HUES6 (cell line): ENCODE results near the gene HDDC2.

Source experiments
- H3K27ac ChIP-seq: 2 replicates; pipeline ENCODE4 v1.7.0; 2013; ENCODE audit warnings: low read depth, mild to moderate bottlenecking, low read length, inconsistent platforms
- H3K27me3 ChIP-seq: 2 replicates; pipeline ENCODE4 v1.6.1; 2013; ENCODE audit warnings: low read length; ENCODE audit not compliant: control insufficient read depth, insufficient read depth
- H3K36me3 ChIP-seq: 2 replicates; pipeline ENCODE4 v1.6.1; 2013; ENCODE audit warnings: low read length; ENCODE audit not compliant: control insufficient read depth, insufficient read depth
- H3K4me1 ChIP-seq: 2 replicates; pipeline ENCODE4 v1.6.1; 2013; ENCODE audit warnings: low read length; ENCODE audit not compliant: control insufficient read depth, insufficient read depth
- H3K4me3 ChIP-seq: 2 replicates; pipeline ENCODE4 v1.5.1; 2013; ENCODE audit warnings: low read depth, low read length
- H3K9ac ChIP-seq: one replicate; pipeline ENCODE4 v1.6.1; 2013; ENCODE audit warnings: mild to moderate bottlenecking, low read length
- H3K9me3 ChIP-seq: 2 replicates; pipeline ENCODE4 v1.6.1; 2013; ENCODE audit warnings: low read depth, low read length; ENCODE audit not compliant: control insufficient read depth, insufficient read depth

The HDDC2 gene

GRCh38 chr6:125325586-125325985 is 23.8 kb upstream of the HDDC2 start:
- H3K4me1 ChIP-seq: no peaks in the 10 kb centered on the region
- no peaks in the 10 kb centered on the region for H3K9me3 ChIP-seq
- no peaks in the 10 kb centered on the region for H3K27me3 ChIP-seq
- H3K36me3 ChIP-seq: no peaks in the 10 kb centered on the region
- no peak overlapping the region for H3K27ac ChIP-seq
- H3K4me3 ChIP-seq: no peak overlapping the region
- H3K9ac ChIP-seq: no peak overlapping the region

GRCh38 chr6:125323376-125323775 is 21.6 kb upstream of the HDDC2 start:
- Histone ChIP-seq H3K27me3 (no peaks in the 10 kb centered on the region), H3K4me1 (no peaks in the 10 kb centered on the region), H3K27ac (no peak overlapping the region), H3K9me3 (no peaks in the 10 kb centered on the region), H3K9ac (no peak overlapping the region), H3K4me3 (no peak overlapping the region), H3K36me3 (no peaks in the 10 kb centered on the region)

GRCh38 chr6:125316621-125317020 is 14.9 kb upstream of the HDDC2 start:
- Histone ChIP-seq H3K9me3 (no peaks in the 10 kb centered on the region), H3K4me1 (0 out of 2 replicates have a peak, but pooled peaks cover 5% of the 10 kb centered on the region)

GRCh38 chr6:125315548-125315947 is 13.8 kb upstream of the HDDC2 start:
- Histone ChIP-seq H3K27ac (no peak overlapping the region), H3K27me3 (no peaks in the 10 kb centered on the region), H3K36me3 (no peaks in the 10 kb centered on the region), H3K4me1 (peaks cover 8% of the 10 kb centered on the region; the same call in 1 of the 2 replicates), H3K4me3 (no peak overlapping the region), H3K9ac (no peak overlapping the region), H3K9me3 (no peaks in the 10 kb centered on the region)

More at GRCh38 chr6:125316621-125317020, 14.9 kb upstream of the HDDC2 start:
- no peak overlapping the region for H3K9ac ChIP-seq
- H3K36me3 ChIP-seq: no peaks in the 10 kb centered on the region
- H3K27me3 ChIP-seq: no peaks in the 10 kb centered on the region
- no peak overlapping the region for H3K4me3 ChIP-seq
- no peak overlapping the region for H3K27ac ChIP-seq

GRCh38 chr6:125314009-125314581 is 12.3 kb upstream of the HDDC2 start:
- H3K36me3 ChIP-seq: no peaks in the 10 kb centered on the region
- no peak overlapping the region for H3K27ac ChIP-seq
- H3K27me3 ChIP-seq: no peaks in the 10 kb centered on the region
- no peak overlapping the region for H3K9ac ChIP-seq
- H3K4me1 ChIP-seq: peaks cover 8% of the 10 kb centered on the region; the same call in 1 of the 2 replicates
- no peaks in the 10 kb centered on the region for H3K9me3 ChIP-seq
- H3K4me3 ChIP-seq: no peak overlapping the region

GRCh38 chr6:125312950-125313349 is 11.2 kb upstream of the HDDC2 start:
- no peaks in the 10 kb centered on the region for H3K9me3 ChIP-seq
- no peak overlapping the region for H3K9ac ChIP-seq
- H3K4me1 ChIP-seq: peaks cover 8% of the 10 kb centered on the region; the same call in 1 of the 2 replicates

GRCh38 chr6:125312478-125312877 is 10.7 kb upstream of the HDDC2 start:
- H3K27ac ChIP-seq: no peak overlapping the region
- no peaks in the 10 kb centered on the region for H3K27me3 ChIP-seq
- no peaks in the 10 kb centered on the region for H3K36me3 ChIP-seq
- H3K4me1 ChIP-seq: peaks cover 8% of the 10 kb centered on the region; the same call in 1 of the 2 replicates
- H3K9ac ChIP-seq: no peak overlapping the region
- H3K4me3 ChIP-seq: no peak overlapping the region
- H3K9me3 ChIP-seq: no peaks in the 10 kb centered on the region

More at GRCh38 chr6:125312950-125313349, 11.2 kb upstream of the HDDC2 start:
- Histone ChIP-seq H3K27ac (no peak overlapping the region), H3K27me3 (no peaks in the 10 kb centered on the region), H3K4me3 (no peak overlapping the region), H3K36me3 (no peaks in the 10 kb centered on the region)

- Histone ChIP-seq H3K9me3 (no peaks in the 10 kb centered on the region), H3K27ac (no peak overlapping the region), H3K27me3 (no peaks in the 10 kb centered on the region), H3K9ac (no peak overlapping the region), H3K4me1 (peaks cover 2% of the 10 kb centered on the region; the same call in 1 of the 2 replicates), H3K36me3 (no peaks in the 10 kb centered on the region), H3K4me3 (no peak overlapping the region)
Observed at GRCh38 chr6:125310994-125311649, 9.4 kb upstream of the HDDC2 start.

- Histone ChIP-seq H3K9ac (no peak overlapping the region), H3K9me3 (peaks cover 4% of the 10 kb centered on the region; the same call in 1 of the 2 replicates), H3K4me3 (no peak overlapping the region), H3K27ac (no peak overlapping the region), H3K36me3 (no peaks in the 10 kb centered on the region), H3K27me3 (no peaks in the 10 kb centered on the region), H3K4me1 (peaks cover 2% of the 10 kb centered on the region; the same call in 1 of the 2 replicates)
Observed at GRCh38 chr6:125307964-125308615, 6.3 kb upstream of the HDDC2 start.

- Histone ChIP-seq H3K27me3 (no peaks in the 10 kb centered on the region), H3K36me3 (no peaks in the 10 kb centered on the region), H3K27ac (no peak overlapping the region), H3K9ac (no peak overlapping the region), H3K4me3 (no peak overlapping the region), H3K9me3 (peaks cover 4% of the 10 kb centered on the region; the same call in 1 of the 2 replicates), H3K4me1 (peaks cover 2% of the 10 kb centered on the region; the same call in 1 of the 2 replicates)
Observed at GRCh38 chr6:125307150-125307838, 5.5 kb upstream of the HDDC2 start.
